Gastrocnemius medialis (tissue), 4 donors: ENCODE measurements around the gene ROBO1. TPM values are rescaled to one million over a fixed set of nuclear protein-coding genes. Genes with fewer than 3 reads are reported as not detected.

Experiments
- ATAC-seq, 2 donors: fragments of 150-250 bp; one replicate each; pipeline ENCODE4 v1.9.1; 2016
- DNase-seq, 2 donors: peaks; one replicate each; pipeline ENCODE4 v3.0.0-alpha.2; 2019
- H3K27ac ChIP-seq, 4 donors: fragments of 200-600 bp; sonication (generic); 1 replicate in 1 of 4; 2 replicates in 3 of 4; pipeline ENCODE4 v1.5.1; 2016 to 2018; ENCODE audit warnings: mild to moderate bottlenecking in 2 of 4, moderate library complexity in 1 of 4
- H3K27me3 ChIP-seq, 3 donors: fragments of 200-600 bp; sonication (generic) in 2 of 3; 1 replicate in 1 of 3; 2 replicates in 2 of 3; pipeline versions ENCODE4 v1.5.1 to v1.6.0; 2016 to 2019; ENCODE audit warnings: mild to moderate bottlenecking in 1 of 3, moderate library complexity in 1 of 3
- H3K36me3 ChIP-seq, 2 donors: fragments of 200-600 bp; sonication (generic) in 1 of 2; one replicate each; pipeline ENCODE4 v1.5.1; 2017 to 2018
- H3K4me1 ChIP-seq, 2 donors: fragments of 200-600 bp; sonication (generic) in 1 of 2; one replicate each; pipeline ENCODE4 v1.5.1; 2016 to 2017; ENCODE audit warnings: mild to moderate bottlenecking in 2 of 2
- H3K4me3 ChIP-seq, 4 donors: fragments of 200-600 bp; sonication (generic) in 3 of 4; 1 replicate in 1 of 4; 2 replicates in 3 of 4; pipeline ENCODE4 v1.5.1; 2016 to 2019; ENCODE audit warnings: mild to moderate bottlenecking in 2 of 4
- H3K9me3 ChIP-seq, 3 donors: fragments of 200-600 bp; sonication (generic) in 2 of 3; 1 replicate in 1 of 3; 2 replicates in 2 of 3; pipeline ENCODE4 v1.5.1; 2016 to 2019
- CTCF ChIP-seq, 5 experiments: fragments of 450-650 bp in 3 of 5; fragments of 200-600 bp in 2 of 5; sonication (generic) in 2 of 5; IDR thresholded peaks in 4 of 5; conservative IDR thresholded peaks in 1 of 5; 1 replicate in 4 of 5; 2 replicates in 1 of 5; pipeline ENCODE4 v1.5.1; 2016 to 2019; ENCODE audit warnings: antibody characterized with exemption in 5 of 5, mild to moderate bottlenecking in 3 of 5, moderate library complexity in 3 of 5
- POLR2A ChIP-seq, 2 donors: fragments of 450-650 bp; IDR thresholded peaks; one replicate each; pipeline ENCODE4 v1.6.1; 2017; ENCODE audit warnings: antibody characterized with exemption in 2 of 2, mild to moderate bottlenecking in 2 of 2, moderate library complexity in 2 of 2
- in situ Hi-C, 4 donors: fragments of 200-750 bp; cut with MboI; loops; one replicate each; pipeline versions ENCODE4 v1.15.0 to v1.8.0; 2017; ENCODE audit warnings: low sequenced_read_pairs in 4 of 4
- intact Hi-C: fragments of 100-400 bp; cut with DNase I; formaldehyde crosslinking; loops from one replicate; pipeline ENCODE4 v1.15.1; 2023; ENCODE audit warnings: low total_unique reads
- total RNA-seq, 4 donors: library from RNA; depleted of rRNA; stranded (reverse); fragments of >200 nt; gene quantifications; one replicate each; pipeline versions ENCODE4 v1.1.0 to v1.2.3, GENCODE V29; 2016

ROBO1 gene
- total RNA-seq, 4 donors from 2014 or later = 4.2 to 16.0 (median 9.5) TPM

GRCh38 chr3:79167651-79168416 lies 600.0 kb downstream of the ROBO1 start:
- ATAC-seq (no peak), DNase-seq (no peak)
- intact Hi-C loops = no loop called here
- no peaks in the 10 kb centered on the region for H3K36me3 ChIP-seq
- TF ChIP-seq CTCF (IDR thresholded peaks at IDR 0.05 in 4 of 5, conservative IDR thresholded peaks at IDR 0.05 in 1 of 5) (no peak), POLR2A (IDR thresholded peaks at IDR 0.05) (no peak)
- no peak overlapping the region for H3K4me3 ChIP-seq
- no peaks in the 10 kb centered on the region for H3K27me3 ChIP-seq
- H3K4me1 ChIP-seq = no peaks in the 10 kb centered on the region
- no peaks in the 10 kb centered on the region for H3K9me3 ChIP-seq
- in situ Hi-C loops = no loop called here
- no peak overlapping the region for H3K27ac ChIP-seq

GRCh38 chr3:79162653-79163052 lies 605.1 kb downstream of the ROBO1 start:
- no peak overlapping the region for H3K27ac ChIP-seq
- DNase-seq (no peak), ATAC-seq (no peak)
- H3K4me3 ChIP-seq = no peak overlapping the region
- H3K36me3 ChIP-seq = no peaks in the 10 kb centered on the region
- H3K27me3 ChIP-seq = no peaks in the 10 kb centered on the region
- TF ChIP-seq CTCF (IDR thresholded peaks at IDR 0.05 in 4 of 5, conservative IDR thresholded peaks at IDR 0.05 in 1 of 5) (no peak), POLR2A (IDR thresholded peaks at IDR 0.05) (no peak)
- in situ Hi-C loops = no loop called here
- H3K4me1 ChIP-seq = no peaks in the 10 kb centered on the region
- intact Hi-C loops = no loop called here
- H3K9me3 ChIP-seq = no peaks in the 10 kb centered on the region

GRCh38 chr3:79161941-79162340 lies 605.9 kb downstream of the ROBO1 start:
- Histone ChIP-seq H3K4me3 (no peak overlapping the region), H3K27me3 (no peaks in the 10 kb centered on the region), H3K9me3 (no peaks in the 10 kb centered on the region), H3K27ac (no peak overlapping the region), H3K4me1 (no peaks in the 10 kb centered on the region), H3K36me3 (no peaks in the 10 kb centered on the region)
- DNase-seq = no peak
- TF ChIP-seq CTCF (IDR thresholded peaks at IDR 0.05 in 4 of 5, conservative IDR thresholded peaks at IDR 0.05 in 1 of 5) (no peak), POLR2A (IDR thresholded peaks at IDR 0.05) (no peak)
- intact Hi-C loops (no loop called here), in situ Hi-C loops (no loop called here)
- ATAC-seq = no peak

GRCh38 chr3:79160421-79160820 lies 607.4 kb downstream of the ROBO1 start:
- no peaks in the 10 kb centered on the region for H3K4me1 ChIP-seq
- H3K9me3 ChIP-seq = no peaks in the 10 kb centered on the region
- TF ChIP-seq POLR2A (IDR thresholded peaks at IDR 0.05) (no peak), CTCF (IDR thresholded peaks at IDR 0.05 in 4 of 5, conservative IDR thresholded peaks at IDR 0.05 in 1 of 5) (no peak)
- H3K27ac ChIP-seq = no peak overlapping the region
- H3K27me3 ChIP-seq = no peaks in the 10 kb centered on the region
- in situ Hi-C loops (no loop called here), intact Hi-C loops (no loop called here)
- no peaks in the 10 kb centered on the region for H3K36me3 ChIP-seq
- H3K4me3 ChIP-seq = no peak overlapping the region
- DNase-seq (no peak), ATAC-seq (no peak)

- intact Hi-C loops = no loop called here
- Histone ChIP-seq H3K36me3 (no peaks in the 10 kb centered on the region), H3K27me3 (no peaks in the 10 kb centered on the region), H3K4me3 (no peak overlapping the region), H3K9me3 (no peaks in the 10 kb centered on the region), H3K27ac (no peak overlapping the region), H3K4me1 (no peaks in the 10 kb centered on the region)
- in situ Hi-C loops = no loop called here
- DNase-seq = no peak
- ATAC-seq = no peak
- no peak for TF ChIP-seq CTCF (IDR thresholded peaks at IDR 0.05 in 4 of 5, conservative IDR thresholded peaks at IDR 0.05 in 1 of 5)
- TF ChIP-seq POLR2A (IDR thresholded peaks at IDR 0.05) = no peak
These were observed 608.1 kb downstream of the ROBO1 start for GRCh38 chr3:79159736-79160135.
